GM12874 (cell line): ENCODE data around the gene CLEC17A.

Source experiments
- TF ChIP-seq, protein P1 (sequence below): IDR thresholded peaks from 2 replicates; pipeline ENCODE4 v1.5.1; 2011; ENCODE audit warnings: low read depth, mild to moderate bottlenecking, control low read depth, low read length, moderate library complexity; ENCODE audit not compliant: insufficient read depth

The CLEC17A gene

DNA sequence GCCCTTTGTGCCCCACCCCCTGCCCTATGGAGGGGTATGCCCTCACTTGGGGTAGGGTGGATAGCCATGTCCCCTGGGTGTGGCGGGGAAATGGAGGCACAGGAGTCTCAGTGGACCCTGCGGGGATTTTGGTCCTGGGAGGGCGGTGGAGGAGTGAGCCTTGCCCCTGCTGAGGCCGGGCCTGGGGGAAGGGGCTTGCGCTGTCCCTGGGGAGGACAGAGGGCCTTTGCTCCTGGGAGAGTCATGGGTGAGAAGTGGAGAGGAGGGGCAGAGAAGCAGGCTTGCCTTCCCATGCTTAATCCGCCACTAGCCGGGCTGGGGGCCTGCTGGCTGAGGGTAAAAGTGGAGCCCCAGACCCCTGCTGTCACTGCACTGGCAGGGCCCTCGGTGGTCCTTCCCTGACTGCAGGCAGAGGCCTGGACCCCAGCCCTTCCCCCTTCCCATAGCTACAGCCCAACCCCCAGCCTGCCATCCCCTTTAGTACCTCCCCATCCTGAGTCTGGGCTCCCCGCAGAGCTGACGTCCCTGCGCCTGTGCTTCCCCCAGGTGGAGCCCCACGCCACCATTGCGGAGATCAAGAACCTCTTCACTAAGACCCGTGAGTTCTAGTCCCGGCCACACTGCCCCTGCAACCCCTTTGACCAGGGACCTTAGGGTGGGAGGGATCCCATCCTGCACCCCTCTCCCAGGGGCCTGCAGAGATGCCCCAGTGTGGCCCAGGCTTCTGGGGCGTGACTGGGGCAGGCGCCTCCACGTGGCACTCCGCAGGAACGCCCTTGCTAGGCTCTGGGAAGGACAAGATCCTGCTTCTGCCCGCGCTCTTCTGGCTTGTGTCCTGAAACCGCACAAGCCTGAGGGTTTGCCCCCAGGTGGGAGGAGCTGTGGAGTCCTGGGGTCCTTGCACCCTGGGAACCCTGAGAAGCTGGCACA is 20.0 kb upstream of the CLEC17A start:
- TF ChIP-seq, protein P1, sequence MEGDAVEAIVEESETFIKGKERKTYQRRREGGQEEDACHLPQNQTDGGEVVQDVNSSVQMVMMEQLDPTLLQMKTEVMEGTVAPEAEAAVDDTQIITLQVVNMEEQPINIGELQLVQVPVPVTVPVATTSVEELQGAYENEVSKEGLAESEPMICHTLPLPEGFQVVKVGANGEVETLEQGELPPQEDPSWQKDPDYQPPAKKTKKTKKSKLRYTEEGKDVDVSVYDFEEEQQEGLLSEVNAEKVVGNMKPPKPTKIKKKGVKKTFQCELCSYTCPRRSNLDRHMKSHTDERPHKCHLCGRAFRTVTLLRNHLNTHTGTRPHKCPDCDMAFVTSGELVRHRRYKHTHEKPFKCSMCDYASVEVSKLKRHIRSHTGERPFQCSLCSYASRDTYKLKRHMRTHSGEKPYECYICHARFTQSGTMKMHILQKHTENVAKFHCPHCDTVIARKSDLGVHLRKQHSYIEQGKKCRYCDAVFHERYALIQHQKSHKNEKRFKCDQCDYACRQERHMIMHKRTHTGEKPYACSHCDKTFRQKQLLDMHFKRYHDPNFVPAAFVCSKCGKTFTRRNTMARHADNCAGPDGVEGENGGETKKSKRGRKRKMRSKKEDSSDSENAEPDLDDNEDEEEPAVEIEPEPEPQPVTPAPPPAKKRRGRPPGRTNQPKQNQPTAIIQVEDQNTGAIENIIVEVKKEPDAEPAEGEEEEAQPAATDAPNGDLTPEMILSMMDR = no peak

DNA sequence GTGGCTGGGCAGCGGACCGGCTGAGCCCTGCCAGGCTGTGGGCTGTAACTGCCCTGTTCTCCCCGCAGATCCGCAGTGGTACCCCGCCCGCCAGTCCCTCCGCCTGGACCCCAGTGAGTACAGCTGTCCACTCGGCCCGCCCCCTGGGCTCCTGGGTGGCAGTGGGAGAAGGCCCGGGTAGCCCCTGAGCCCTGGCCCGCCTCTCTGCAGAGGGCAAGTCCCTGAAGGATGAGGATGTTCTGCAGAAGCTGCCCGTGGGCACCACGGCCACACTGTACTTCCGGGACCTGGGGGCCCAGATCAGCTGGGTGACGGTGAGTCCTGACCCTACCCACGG is 19.3 kb upstream of the CLEC17A start:
- TF ChIP-seq, protein P1 = no peak

DNA sequence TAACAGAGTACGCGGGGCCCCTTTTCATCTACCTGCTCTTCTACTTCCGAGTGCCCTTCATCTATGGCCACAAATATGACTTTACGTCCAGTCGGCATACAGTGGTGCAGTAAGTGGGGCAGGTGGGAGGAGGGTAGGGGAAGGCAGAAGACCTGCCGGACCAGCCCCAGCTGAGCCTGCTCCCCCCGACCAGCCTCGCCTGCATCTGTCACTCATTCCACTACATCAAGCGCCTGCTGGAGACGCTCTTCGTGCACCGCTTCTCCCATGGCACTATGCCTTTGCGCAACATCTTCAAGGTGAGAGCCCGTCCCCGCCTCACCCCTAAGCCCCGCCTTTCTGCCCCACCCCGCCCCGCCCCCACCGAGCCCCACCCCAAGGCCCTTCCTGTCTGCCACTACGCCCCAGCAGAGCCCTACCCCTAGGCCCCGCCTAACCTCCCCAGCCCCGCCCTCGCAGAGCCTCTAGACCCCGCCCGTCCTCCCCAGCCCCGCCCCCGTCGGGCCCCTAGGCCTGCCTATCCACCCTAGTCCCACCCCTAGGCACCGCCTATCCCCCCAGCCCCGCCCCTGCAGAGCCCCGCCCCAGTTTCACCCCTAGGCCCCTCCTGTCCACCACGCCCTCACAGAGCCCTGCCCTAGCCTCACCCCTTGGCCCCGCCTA is 18.8 kb upstream of the CLEC17A start:
- TF ChIP-seq, protein P1 = no peak

DNA sequence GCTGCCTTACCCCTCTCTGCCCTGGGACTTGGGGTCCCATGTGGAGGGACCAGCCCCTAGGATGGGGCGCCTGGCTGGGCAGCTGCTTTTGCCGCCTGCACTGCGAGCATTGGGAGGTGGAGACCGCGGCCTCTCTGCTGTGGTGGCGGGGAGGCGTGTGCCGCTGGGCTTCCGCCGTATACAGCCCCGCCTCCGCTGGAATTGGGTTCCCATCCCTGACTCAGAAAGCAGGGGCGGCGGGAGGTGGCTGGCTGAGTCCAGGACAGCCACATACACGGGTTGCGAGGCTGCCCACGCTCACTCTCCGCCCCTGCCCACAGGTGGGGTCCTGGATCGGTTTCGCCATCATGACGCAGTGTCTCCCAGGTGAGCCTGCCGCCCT is 17.6 kb upstream of the CLEC17A start:
- TF ChIP-seq, protein P1 = no peak

DNA sequence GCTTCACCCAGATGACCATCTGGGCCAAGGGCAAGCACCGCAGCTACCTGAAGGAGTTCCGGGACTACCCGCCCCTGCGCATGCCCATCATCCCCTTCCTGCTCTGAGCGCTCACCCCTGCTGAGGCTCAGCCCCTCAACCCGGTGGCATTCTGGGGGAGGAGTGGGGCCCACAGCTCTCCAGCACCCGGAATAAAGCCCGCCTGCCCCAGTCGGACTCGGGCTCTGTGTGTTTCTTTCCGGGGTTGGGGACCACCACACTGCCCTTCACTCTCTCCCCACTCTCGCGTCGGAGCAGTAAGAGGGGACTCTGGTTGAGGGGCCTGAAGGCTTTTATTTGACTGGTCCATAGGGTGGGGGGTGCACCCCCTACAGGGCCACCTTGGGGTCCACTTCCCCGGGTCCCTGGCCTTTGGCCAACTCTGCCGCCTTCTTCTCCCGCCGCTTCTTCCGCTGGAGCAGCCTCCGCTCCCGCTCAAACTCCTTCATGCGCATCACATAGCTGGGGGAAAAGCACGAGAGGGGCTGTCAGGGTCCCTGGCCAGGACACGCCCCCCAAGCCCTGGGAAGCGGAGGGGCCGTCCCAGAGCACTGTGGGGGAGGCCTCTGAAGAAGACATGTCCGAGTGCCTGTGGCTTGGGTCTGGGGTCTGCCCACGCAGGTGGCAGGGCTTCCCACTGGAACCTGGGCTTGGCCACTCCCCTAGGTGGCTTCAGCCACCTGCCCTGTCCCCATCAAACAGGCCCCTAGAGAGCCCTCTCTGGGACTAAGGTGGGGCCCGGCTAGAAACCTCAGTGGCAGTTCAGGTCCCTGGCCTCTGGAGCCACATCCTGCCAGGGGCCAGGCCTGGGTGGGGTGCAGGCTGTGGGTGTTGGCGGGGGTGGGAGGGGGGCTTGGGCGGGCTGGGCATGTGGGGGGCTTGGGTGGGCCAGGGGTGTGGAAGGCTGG is 16.8 kb upstream of the CLEC17A start:
- TF ChIP-seq, protein P1 = no peak

DNA sequence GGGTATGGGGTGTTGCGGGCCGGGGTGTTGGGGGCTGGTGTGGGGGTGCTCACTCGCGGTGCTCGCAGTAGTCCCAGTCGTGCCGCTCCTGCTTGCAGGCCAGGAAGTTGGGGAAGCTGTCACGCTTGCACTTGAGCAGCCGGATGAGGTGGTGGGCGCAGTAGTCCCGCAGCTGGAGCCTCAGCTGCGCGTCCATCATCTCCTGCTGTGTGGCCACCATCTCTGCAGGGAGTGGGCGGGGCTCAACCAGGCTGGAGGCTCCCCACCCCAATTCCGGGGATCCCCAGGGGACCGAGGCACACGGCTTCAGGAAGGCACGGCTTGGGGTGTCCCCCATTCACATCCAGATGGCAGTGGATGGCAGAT is 16.2 kb upstream of the CLEC17A start:
- TF ChIP-seq, protein P1 = no peak

DNA sequence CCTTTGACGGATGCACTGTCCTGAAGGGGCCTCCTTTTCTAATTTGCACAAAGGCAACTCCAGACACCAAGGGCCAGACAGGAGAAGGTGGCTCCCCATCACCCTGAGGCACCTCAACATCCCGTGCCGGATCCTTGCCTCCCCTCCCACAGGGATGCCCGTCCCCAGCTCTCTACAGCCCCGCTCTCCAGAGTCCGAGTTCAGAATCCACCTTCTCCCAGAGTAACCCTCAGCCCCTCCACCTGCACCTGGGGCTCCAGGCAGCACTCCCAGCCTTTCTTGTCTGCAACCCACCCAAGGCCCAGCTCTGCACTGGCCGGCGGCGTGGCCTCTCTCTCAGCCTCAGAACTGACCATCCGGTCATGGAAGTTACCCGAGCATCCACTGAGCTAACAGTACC is 15.8 kb upstream of the CLEC17A start:
- TF ChIP-seq, protein P1 = no peak
